CD4-positive, alpha-beta T cell treated with Interleukin-1 beta for 1 hour (primary cell): ENCODE data around the gene INPPL1.
"Not testable (repeated sequence)": the region's sequence is repeated elsewhere in the genome, so short reads cannot be mapped to it uniquely, and the experiment has no call there.

Source experiments
- DNase-seq, 2 donors: peaks; one replicate each; pipeline ENCODE4 v3.0.0-alpha.2; 2020 to 2022

The INPPL1 gene

GRCh38 chr11:72244361-72245262 lies 20.0 kb downstream of the INPPL1 start:
- no peak for DNase-seq

- no peak for DNase-seq
These were observed 20.8 kb downstream of the INPPL1 start for GRCh38 chr11:72245263-72245816.

- no peak for DNase-seq
These were observed 23.0 kb downstream of the INPPL1 start for GRCh38 chr11:72247584-72247983.

- no peak for DNase-seq
These were observed 25.4 kb downstream of the INPPL1 start for GRCh38 chr11:72249961-72250360.

DNA sequence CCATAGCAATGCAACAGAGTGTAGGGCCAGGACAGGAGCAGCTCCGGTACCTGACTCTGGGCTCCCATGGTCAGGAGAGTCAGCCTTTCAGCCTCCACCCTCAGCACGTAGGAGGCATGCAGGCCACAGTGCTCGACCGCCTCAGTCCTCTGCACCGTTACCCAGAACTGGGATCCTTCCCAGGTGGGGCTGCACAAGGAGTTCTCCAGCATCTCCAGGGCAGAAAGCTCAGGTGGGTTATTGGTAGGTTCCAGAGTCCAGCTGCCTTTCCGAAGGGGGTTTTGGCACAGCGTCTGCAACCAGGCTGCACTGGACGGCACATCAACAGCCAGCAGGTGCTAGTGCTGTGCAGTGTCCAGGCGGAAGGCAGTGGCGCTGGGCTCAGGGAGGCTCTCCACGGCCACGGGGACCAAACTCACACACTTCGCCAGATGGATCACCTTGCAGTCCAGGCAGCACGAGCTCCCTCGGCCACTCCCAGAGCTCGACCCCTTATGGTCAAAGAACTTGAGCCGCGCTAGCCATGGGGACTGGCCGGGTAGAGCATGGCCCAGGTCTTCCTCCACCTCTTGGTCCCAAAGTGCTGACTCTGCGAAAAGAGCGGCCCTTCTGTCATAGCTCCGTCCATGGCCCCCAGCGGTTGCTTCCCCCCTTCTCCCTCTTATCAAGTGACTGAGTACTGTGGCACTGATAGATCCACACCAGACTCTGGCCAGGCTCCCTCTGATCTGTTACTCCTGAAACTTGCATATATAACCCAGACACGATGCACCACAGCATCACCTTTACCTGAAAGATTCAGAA lies 26.3 kb downstream of the INPPL1 start:
- DNase-seq, result no peak

DNA sequence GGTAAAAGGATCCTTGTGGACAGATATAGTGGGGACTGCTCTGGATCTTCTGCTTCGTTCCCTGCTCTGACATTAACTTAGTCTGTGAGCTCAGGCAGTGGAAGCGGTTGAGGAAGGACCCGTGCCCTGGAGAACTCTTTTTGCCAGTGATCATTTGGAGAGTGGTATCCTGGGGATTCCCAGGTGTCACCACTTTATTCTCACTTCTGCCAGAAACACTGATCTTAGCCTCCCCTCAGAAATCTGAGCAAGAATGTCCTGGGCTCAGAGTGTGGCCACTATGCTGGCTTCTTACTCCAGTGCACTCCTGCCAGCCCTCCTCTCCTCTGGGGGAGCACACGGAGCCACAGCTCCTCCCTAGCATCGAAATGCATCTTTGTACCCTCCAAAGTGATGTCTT lies 27.0 kb downstream of the INPPL1 start:
- no peak for DNase-seq

GRCh38 chr11:72253392-72253791 lies 28.8 kb downstream of the INPPL1 start:
- DNase-seq, result no peak

GRCh38 chr11:72254299-72254993 lies 29.9 kb downstream of the INPPL1 start:
- no peak for DNase-seq

- DNase-seq, result no peak
These were observed 33.0 kb downstream of the INPPL1 start for GRCh38 chr11:72257570-72257969.

DNA sequence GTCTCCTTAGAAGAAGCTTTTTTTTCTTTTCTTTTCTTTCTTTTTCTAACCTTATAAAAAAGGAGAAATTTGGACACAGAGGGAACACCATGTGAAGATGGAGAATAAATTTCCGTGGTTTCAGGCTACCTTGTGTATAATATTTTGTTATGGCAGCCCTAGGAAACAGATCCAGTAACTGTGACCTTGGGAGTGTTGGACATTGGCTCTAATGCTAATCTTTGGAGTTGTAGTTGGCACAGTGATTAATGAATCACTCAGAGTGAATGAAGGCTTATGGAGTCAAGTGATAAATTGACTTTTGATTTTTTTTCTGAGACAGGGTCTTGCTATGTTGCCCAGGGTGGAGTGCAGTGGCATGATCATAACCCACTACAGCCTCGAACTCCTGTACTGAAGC lies 34.9 kb downstream of the INPPL1 start:
- no peak for DNase-seq

DNA sequence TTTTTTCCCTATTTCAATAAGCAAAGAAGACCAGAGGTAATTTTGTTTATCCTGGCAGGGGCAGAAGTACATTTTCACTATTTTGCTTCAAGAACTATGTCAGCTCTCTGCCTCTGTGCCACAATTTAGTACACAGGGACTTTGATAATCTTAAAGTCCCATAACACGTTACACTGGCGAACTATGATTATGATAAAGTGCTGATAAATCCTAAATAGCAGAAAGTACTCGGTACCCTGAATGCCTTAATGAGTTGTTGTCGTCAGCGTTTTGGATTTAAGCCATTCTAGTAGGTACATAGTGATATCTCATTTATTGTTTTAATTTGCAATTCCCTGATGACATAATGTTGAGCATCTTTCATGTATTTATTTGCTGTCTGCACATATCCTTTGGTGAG lies 36.0 kb downstream of the INPPL1 start:
- no peak for DNase-seq

DNA sequence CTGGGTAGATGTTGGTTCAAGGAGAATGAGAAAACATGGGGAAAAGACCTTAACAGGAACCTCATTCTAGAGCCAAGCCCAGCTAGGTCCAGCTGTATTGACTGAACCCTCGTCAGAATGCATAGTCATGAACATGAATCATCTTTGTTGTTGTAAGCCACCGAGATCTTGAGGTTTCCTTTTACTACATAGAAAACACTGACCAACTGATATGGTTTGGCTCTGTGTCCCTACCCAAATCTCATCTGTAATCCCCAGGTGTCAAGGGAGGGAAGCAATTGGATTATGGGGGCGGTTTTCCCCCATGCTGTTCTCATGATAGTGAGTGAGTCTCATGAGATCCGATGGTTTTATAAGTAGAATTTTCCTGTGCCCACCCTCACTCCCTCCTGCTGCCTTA lies 38.8 kb downstream of the INPPL1 start:
- DNase-seq, result no peak

- DNase-seq, result no peak
These were observed 41.4 kb downstream of the INPPL1 start for GRCh38 chr11:72265951-72266350.

DNA sequence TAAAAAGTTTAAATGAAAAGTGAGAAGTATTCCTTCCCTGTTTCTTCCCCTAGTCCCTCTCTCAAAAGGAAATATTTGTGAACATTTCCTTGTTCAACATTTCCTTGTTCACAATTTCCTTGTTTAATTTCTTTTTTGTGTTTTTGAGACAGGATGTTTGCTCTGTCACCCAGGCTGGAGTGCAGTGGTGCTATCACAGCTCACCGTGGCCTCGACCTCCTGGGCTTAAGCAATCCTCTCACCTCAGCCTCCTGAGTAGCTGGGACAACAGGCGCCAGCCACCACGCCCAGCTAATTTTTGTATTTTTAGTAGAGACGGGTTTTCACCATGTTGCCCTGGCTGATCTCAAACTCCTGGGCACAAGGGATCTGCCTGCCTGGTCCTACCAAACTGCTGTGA lies 42.4 kb downstream of the INPPL1 start:
- DNase-seq, result not testable (repeated sequence)

DNA sequence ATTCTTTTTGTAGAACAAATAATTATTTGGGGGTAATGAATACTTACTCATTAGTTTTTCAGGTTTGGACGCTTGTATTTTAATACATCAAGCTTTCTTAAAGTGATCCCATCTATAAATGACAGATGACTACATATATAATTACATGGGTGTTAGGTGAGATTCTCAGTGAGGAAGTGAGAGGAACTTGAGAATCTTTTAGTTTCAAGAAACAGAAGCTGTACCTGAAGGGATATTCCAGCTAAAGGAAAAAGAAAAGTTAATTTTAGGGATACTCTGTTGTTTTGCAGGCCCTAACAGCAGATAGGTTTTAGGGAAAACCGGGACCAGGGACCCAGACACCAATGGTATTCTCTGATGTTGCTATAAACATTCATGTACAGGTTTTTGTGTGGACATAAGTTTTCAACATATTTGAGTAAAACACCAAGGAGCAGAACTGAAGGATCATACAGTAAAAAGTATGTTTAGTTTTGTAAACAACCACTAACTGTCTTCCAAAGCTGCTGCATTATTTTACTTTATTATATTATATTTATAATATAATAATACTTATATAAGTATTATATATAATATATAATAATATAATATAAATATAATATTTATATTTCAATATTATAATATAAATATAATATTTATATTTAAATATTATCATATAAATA lies 43.5 kb downstream of the INPPL1 start:
- DNase-seq, result no peak

DNA sequence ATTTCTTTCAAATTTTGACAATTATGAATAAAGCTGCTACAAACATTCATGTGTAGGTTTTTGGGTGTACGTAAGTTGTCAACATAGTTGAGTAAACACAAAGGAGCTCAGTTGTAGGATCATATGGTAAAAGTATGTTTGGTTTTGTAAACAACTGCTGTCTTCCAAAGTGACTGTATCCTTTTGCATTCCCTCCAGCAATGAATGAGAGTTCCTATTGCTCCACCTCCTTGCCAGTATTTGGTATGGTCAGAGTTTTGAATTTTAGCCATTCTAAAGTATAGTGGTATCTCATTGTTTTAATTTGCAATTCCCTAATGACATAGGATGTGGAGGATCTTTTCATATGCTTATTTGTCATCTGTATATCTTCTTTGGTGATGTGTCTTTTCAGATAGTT lies 47.4 kb downstream of the INPPL1 start:
- DNase-seq, result no peak

DNA sequence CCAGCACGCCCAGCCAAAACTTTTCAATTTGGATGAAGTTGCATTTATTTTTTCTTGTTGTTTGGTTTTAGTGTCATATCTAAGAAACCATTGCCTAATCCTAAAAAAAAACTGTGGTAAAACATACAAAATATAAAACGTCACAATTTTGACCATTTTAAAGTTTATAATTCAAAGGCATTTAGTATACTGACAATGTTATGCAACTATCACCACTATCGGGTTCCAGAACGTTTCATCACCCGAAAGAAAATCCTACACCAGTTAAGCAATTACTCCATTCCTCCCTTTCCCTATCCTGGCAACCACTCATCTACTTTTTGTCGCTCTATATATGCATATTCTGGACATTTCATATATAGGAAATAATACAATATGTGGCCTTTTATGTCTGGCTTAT lies 49.9 kb downstream of the INPPL1 start:
- DNase-seq, result no peak

DNA sequence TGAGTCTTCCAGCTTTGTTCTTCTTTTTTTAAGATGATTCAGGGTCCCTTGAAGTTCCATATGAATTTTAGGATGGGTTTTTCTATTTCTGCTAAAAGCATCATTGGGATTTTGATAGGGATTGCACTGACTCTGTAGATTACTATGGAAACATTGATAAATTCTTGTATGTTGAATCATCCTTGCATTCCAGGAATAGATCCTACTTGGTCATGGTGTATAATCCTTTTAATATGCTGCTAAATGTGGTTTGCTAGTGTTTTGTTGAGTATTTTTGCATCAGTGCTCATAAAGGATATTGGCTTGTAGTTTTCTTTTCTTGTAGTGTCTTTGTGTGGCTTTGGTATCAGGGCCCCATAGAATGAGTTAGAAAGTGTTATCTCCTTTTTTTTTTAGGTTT lies 54.3 kb downstream of the INPPL1 start:
- no peak for DNase-seq

- DNase-seq, result no peak
These were observed 55.5 kb downstream of the INPPL1 start for GRCh38 chr11:72280037-72280436.

GRCh38 chr11:72280726-72281315 lies 56.3 kb downstream of the INPPL1 start:
- DNase-seq, result no peak

- no peak for DNase-seq
These were observed 59.4 kb downstream of the INPPL1 start for GRCh38 chr11:72283947-72284346.

GRCh38 chr11:72287293-72287692 lies 62.7 kb downstream of the INPPL1 start:
- no peak for DNase-seq
